ENCODE results near the gene ITCH. TPM values are rescaled to one million over a fixed set of nuclear protein-coding genes. Genes with fewer than 3 reads are reported as not detected.
A peak's percentile ranks its signal among the peaks of the same experiment; 100 is the strongest.

Gene ITCH
- total and polyA plus RNA-seq, 2 of the 8 experiments (the other 6 are each of a cell fraction or from before 2014, with no cell fraction given): 3.9 to 45.2 TPM

DNA sequence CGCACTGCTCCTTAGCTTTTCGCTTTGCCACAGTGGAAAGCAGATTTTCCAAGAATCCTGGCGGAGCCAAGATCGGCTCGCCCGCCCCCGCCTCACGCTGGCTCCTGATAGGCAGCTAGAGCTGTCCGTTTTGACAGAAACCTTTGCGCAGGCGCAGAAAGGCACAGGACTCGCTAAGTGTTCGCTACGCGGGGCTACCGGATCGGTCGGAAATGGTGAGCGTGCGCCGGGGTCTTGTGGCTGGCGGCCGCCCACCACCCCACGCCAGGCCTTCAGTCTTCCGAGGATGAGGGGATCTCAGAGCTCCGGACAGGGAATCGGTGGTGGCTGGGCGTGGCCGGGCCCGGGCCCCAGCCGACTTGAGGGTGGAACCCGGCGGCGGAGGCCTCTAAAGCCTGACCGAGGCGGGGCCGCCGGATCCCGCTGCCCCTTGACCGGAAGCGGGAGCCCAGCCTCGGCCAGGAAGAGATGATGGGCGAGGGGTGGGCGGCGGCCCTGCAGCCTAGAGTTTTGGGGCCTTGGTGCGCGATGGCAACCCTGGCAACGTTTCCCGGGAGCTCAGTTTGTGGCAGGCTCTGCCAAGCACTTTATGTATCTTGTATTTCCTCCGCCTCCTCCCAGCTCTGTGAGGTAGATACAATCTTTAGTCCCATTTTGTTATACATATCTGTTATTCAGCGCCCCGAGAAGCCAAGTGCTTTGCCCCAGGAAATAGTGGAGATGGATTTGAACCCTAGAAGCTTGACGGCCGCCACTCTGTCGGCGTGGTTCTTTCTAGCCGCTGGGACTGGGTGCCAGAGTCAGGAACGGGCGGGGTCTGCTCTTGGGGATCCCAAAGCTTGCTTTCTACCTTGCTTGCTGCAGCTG, 153.4 kb downstream of the ITCH start, which contains the start of gene DYNLRB1 (continued):
- no peak for TF ChIP-seq BCL11A (IDR thresholded peaks at IDR 0.05; ENCODE audit: low read depth in 2 of 2, low read length in 2 of 2)
- peak; percentile 76 to 77 for TF ChIP-seq POLR2A (IDR thresholded peaks at IDR 0.05; ENCODE audit: control extremely low read depth in 1 of 2, low read depth in 2 of 2, low read length in 2 of 2)
- TF ChIP-seq, protein P1, sequence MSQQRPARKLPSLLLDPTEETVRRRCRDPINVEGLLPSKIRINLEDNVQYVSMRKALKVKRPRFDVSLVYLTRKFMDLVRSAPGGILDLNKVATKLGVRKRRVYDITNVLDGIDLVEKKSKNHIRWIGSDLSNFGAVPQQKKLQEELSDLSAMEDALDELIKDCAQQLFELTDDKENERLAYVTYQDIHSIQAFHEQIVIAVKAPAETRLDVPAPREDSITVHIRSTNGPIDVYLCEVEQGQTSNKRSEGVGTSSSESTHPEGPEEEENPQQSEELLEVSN (IDR thresholded peaks at IDR 0.05): no peak
- 0 out of 4 replicates have a peak, but pooled peaks of 1 of the 2 experiments have one; percentile 54 for TF ChIP-seq HDAC2 (IDR thresholded peaks at IDR 0.05; ENCODE audit: borderline replicate concordance in 1 of 2, low read depth in 2 of 2, low read length in 2 of 2)
- no peak for TF ChIP-seq BRCA1 (IDR thresholded peaks at IDR 0.05; ENCODE audit: low read depth, low read length)
- TF ChIP-seq RXRA (IDR thresholded peaks at IDR 0.05; ENCODE audit: insufficient read depth, low read depth, low read length): no peak
- TF ChIP-seq TBP (IDR thresholded peaks at IDR 0.05; ENCODE audit: low read depth, low read length): peak; percentile 61; the same call in 1 of the 2 replicates
- TF ChIP-seq TAF1 (IDR thresholded peaks at IDR 0.05; ENCODE audit: low read depth, low read length): peak; percentile 76; the same call in 1 of the 2 replicates
- no peak for TF ChIP-seq SIRT6 (IDR thresholded peaks at IDR 0.05; ENCODE audit: low read length)
- TF ChIP-seq, protein P2, sequence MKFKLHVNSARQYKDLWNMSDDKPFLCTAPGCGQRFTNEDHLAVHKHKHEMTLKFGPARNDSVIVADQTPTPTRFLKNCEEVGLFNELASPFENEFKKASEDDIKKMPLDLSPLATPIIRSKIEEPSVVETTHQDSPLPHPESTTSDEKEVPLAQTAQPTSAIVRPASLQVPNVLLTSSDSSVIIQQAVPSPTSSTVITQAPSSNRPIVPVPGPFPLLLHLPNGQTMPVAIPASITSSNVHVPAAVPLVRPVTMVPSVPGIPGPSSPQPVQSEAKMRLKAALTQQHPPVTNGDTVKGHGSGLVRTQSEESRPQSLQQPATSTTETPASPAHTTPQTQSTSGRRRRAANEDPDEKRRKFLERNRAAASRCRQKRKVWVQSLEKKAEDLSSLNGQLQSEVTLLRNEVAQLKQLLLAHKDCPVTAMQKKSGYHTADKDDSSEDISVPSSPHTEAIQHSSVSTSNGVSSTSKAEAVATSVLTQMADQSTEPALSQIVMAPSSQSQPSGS (IDR thresholded peaks at IDR 0.05; ENCODE audit: low read length): no peak
- TF ChIP-seq, protein P3, sequence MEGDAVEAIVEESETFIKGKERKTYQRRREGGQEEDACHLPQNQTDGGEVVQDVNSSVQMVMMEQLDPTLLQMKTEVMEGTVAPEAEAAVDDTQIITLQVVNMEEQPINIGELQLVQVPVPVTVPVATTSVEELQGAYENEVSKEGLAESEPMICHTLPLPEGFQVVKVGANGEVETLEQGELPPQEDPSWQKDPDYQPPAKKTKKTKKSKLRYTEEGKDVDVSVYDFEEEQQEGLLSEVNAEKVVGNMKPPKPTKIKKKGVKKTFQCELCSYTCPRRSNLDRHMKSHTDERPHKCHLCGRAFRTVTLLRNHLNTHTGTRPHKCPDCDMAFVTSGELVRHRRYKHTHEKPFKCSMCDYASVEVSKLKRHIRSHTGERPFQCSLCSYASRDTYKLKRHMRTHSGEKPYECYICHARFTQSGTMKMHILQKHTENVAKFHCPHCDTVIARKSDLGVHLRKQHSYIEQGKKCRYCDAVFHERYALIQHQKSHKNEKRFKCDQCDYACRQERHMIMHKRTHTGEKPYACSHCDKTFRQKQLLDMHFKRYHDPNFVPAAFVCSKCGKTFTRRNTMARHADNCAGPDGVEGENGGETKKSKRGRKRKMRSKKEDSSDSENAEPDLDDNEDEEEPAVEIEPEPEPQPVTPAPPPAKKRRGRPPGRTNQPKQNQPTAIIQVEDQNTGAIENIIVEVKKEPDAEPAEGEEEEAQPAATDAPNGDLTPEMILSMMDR (IDR thresholded peaks at IDR 0.05; ENCODE audit: control extremely low read depth in 1 of 3, insufficient read depth in 1 of 3, low read depth in 1 of 3, low read length in 3 of 3): no peak
- TF ChIP-seq SP4 (IDR thresholded peaks at IDR 0.05; ENCODE audit: low read length): 0 out of 2 replicates have a peak, but pooled peaks have one; percentile 18
- TF ChIP-seq ZNF274 (IDR thresholded peaks at IDR 0.05; ENCODE audit: borderline replicate concordance, extremely low read depth, low read length): no peak
- TF ChIP-seq ASH2L (IDR thresholded peaks at IDR 0.05; ENCODE audit: low read length): peak; percentile 79
- no peak for TF ChIP-seq CBX8 (IDR thresholded peaks at IDR 0.05; ENCODE audit: borderline replicate concordance, low read depth, low read length)
- TF ChIP-seq SUZ12 (IDR thresholded peaks at IDR 0.05; ENCODE audit: low read length): no peak
- TF ChIP-seq, protein P4, sequence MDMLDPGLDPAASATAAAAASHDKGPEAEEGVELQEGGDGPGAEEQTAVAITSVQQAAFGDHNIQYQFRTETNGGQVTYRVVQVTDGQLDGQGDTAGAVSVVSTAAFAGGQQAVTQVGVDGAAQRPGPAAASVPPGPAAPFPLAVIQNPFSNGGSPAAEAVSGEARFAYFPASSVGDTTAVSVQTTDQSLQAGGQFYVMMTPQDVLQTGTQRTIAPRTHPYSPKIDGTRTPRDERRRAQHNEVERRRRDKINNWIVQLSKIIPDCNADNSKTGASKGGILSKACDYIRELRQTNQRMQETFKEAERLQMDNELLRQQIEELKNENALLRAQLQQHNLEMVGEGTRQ (IDR thresholded peaks at IDR 0.05; ENCODE audit: low read length): no peak
